ENCODE measurements around the gene FKBP1A.

The FKBP1A gene

DNA sequence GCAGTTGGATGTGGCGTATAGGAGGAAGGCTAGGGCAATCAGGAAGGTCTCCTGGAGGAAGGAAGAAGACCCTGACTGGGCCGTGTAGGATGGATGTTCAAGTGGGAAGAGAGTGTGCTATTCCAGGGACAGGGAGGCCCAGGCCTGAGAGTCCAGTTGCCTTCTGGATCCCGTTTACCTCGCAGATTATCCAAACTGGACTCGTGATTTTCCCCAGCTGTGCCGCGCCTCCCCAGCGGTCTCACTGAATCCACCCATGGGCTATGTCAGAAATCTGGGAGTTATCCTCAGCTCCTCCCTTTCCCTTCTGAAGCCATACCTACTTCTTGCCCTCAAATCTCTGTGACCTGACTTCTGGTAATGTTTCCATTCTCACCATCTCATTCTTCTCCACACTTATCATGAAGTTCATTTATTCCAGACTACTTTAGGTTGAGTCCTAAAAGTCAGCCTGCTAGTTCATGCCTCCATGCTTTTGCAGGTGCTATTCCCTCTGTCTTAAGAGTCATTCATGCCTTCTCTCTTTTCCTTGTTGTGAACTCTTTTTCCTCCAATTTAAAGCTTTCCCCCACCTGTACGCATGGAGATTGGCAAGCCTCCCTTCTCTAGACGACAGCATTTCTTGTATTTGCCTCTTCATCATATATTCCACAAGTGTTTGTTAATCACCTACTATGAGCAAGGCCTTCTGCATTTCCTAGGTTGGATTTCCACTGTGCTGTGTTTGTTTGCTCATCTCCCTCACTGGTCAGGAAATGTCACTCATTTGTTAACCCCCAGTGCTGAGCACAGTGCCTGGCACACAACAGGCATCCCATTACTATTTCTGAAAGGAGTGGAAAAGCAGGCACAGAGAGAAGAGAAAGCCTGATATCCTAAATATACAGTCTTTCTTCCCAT is 66.6 kb downstream of the FKBP1A start:
- H4K8ac ChIP-seq (ENCODE audit: low read length): peak overlapping the region; percentile 33

DNA sequence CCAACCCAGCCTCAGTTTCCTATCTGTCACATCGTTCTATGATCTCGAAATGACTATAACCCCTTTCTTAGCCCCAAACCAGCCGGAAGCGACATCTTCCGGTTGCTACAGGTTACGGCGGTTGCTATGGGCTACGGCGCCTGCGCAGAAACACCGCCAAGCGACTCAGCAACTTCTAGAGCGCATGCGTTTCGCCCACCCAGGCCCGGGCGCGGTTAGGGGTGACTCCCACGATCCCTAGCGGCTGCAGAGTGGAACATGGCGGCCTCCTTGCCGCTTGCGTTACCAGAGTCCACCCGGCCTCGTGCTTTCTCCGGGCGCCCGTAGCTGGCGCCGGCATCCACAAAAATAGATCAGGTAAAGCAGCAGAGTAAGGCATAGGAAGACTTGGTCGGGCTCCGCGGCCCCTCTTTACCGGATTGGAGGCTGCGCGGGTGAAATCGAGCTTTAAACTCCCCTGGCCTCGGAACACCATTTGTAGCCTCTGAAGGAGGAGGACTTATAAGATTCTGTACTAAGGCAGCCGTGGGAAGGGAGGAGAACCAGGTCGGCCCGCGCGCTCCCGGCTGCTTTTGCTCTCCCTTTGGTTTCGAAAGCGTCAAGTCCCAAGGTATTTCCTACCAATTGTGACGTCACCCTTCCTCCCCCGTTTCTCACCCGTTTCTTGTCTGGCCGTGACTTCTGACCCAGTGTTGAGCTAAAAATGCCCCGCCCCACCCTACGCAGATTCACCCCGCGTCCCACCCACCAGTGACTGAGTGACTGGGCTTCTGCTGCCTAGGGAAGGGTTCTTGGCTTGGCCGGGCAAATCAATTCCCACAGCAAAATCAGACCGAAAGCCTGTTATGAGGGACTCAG is 67.5 kb downstream of the FKBP1A start:
- Histone ChIP-seq H4K8ac (ENCODE audit: low read length) (peak overlapping the region; percentile 78), H3K4ac (ENCODE audit: low read depth in 1 of 2, low read length in 2 of 2) (peak overlapping the region; percentile 92 to 99), H2BK12ac (ENCODE audit: low read length in 2 of 2) (peak overlapping the region; percentile 35 to 73), H3K4me1 (ENCODE audit: control insufficient read depth, insufficient read depth, low read depth, low read length) (peaks cover 27% of the 10 kb centered on the region), H2AFZ (ENCODE audit: low read depth, low read length) (no peak overlapping the region), H3K9ac (ENCODE audit: low read length) (peak overlapping the region; percentile 99), H3K9me3 (ENCODE audit: control insufficient read depth, low read length) (no peaks in the 10 kb centered on the region), H3K4me3 (ENCODE audit: insufficient read depth in 1 of 2, low read depth in 1 of 2, low read length in 2 of 2) (peak overlapping the region; percentile 76 to 89), H3K27me3 (ENCODE audit: control insufficient read depth in 1 of 2, insufficient read depth in 1 of 2, low read length in 2 of 2) (no peaks in the 10 kb centered on the region), H3K79me1 (replicated peaks; ENCODE audit: low read length, poor library complexity, severe bottlenecking) (peaks cover 19% of the 10 kb centered on the region), H4K91ac (ENCODE audit: low read length) (peak overlapping the region; percentile 83), H2BK120ac (ENCODE audit: low read depth, low read length) (peak overlapping the region; percentile 97), H2AK5ac (ENCODE audit: low read length, severe bottlenecking) (peak overlapping the region; percentile 66), H2BK5ac (ENCODE audit: low read depth, low read length, poor library complexity, severe bottlenecking) (peak overlapping the region; percentile 86), H2BK15ac (ENCODE audit: low read depth, poor library complexity, severe bottlenecking) (peak overlapping the region; percentile 62), H3K14ac (ENCODE audit: low read length in 2 of 2) (peak overlapping the region in 1 of 2 experiments; percentile 87), H3K18ac (ENCODE audit: low read depth in 1 of 2, low read length in 2 of 2) (peak overlapping the region; percentile 95), H3K23ac (ENCODE audit: low read length in 2 of 2) (no peak overlapping the region), H3K36me3 (ENCODE audit: control insufficient read depth in 1 of 2, insufficient read depth in 2 of 2, low read depth in 1 of 2, low read length in 2 of 2) (peaks cover 0 to 12% of the 10 kb centered on the region in 2 experiments), H3K4me2 (ENCODE audit: low read length, poor library complexity, severe bottlenecking) (peak overlapping the region; percentile 93), H3K27ac (ENCODE audit: low read length, poor library complexity, severe bottlenecking) (peak overlapping the region; percentile 89)
- WGBS: under 1% methylated on average over 56 of the region's 56 CpGs
- DNase-seq: peak; percentile 97

More for the DNA sequence above, 66.6 kb downstream of the FKBP1A start:
- Histone ChIP-seq H3K4me3 (ENCODE audit: insufficient read depth in 1 of 2, low read depth in 1 of 2, low read length in 2 of 2) (peak overlapping the region; percentile 76 to 89), H3K23ac (ENCODE audit: low read length in 2 of 2) (no peak overlapping the region), H3K27me3 (ENCODE audit: control insufficient read depth in 1 of 2, insufficient read depth in 1 of 2, low read length in 2 of 2) (no peaks in the 10 kb centered on the region), H3K4me2 (ENCODE audit: low read length, poor library complexity, severe bottlenecking) (peak overlapping the region; percentile 88), H3K18ac (ENCODE audit: low read depth in 1 of 2, low read length in 2 of 2) (peak overlapping the region; percentile 95), H2BK12ac (ENCODE audit: low read length in 2 of 2) (peak overlapping the region; percentile 35 to 81), H2AK5ac (ENCODE audit: low read length, severe bottlenecking) (peak overlapping the region; percentile 24), H3K9me3 (ENCODE audit: control insufficient read depth, low read length) (no peaks in the 10 kb centered on the region), H2BK15ac (ENCODE audit: low read depth, poor library complexity, severe bottlenecking) (peak overlapping the region; percentile 53), H2BK5ac (ENCODE audit: low read depth, low read length, poor library complexity, severe bottlenecking) (no peak overlapping the region), H3K36me3 (ENCODE audit: control insufficient read depth in 1 of 2, insufficient read depth in 2 of 2, low read depth in 1 of 2, low read length in 2 of 2) (peaks cover 0 to 17% of the 10 kb centered on the region in 2 experiments), H4K91ac (ENCODE audit: low read length) (peak overlapping the region; percentile 83), H3K79me1 (replicated peaks; ENCODE audit: low read length, poor library complexity, severe bottlenecking) (peaks cover 28% of the 10 kb centered on the region), H3K14ac (ENCODE audit: low read length in 2 of 2) (peak overlapping the region in 1 of 2 experiments; percentile 51), H3K4ac (ENCODE audit: low read depth in 1 of 2, low read length in 2 of 2) (peak overlapping the region; percentile 63 to 88), H3K9ac (ENCODE audit: low read length) (peak overlapping the region; percentile 99), H3K4me1 (ENCODE audit: control insufficient read depth, insufficient read depth, low read depth, low read length) (peaks cover 27% of the 10 kb centered on the region), H2BK120ac (ENCODE audit: low read depth, low read length) (peak overlapping the region; percentile 97), H3K27ac (ENCODE audit: low read length, poor library complexity, severe bottlenecking) (peak overlapping the region; percentile 89), H2AFZ (ENCODE audit: low read depth, low read length) (no peak overlapping the region)
- DNase-seq: peak; percentile 46
- WGBS: 56% methylated on average over 10 of the region's 10 CpGs

DNA sequence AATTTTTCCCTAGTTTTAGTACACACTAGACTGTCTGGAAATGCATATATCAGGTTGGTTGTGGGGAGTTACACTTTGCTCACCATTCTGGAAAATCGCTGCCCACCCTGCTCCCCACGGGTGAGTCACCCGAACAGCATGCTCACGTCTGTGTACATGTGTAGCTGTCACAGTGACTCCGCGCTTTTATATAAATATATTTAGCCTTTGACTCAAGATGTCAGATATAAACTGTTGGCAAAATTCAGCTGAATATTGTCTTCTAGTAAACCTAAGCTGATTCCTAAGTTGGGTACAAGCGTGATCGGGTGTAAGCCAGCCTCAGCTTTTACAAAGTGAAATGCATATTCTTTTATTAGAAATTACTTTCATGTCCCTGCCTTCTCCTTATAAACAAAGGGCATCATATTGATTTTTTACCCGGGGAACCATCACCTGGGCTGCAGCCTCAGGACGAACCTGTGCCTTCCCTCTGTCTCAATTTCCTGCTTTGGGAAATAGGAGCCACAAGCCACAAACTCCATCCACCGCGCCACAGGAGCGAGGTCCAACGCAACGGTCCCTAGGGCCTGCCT is 68.2 kb downstream of the FKBP1A start:
- DNase-seq: peak; percentile 93
- H3K4me2 ChIP-seq (ENCODE audit: low read length, poor library complexity, severe bottlenecking): peak overlapping the region; percentile 93
- peak overlapping the region; percentile 48 for H4K91ac ChIP-seq (ENCODE audit: low read length)
- peak overlapping the region; percentile 50 to 93 for H3K18ac ChIP-seq (ENCODE audit: low read depth in 1 of 2, low read length in 2 of 2)
- peaks cover 0 to 12% of the 10 kb centered on the region in 2 experiments for H3K36me3 ChIP-seq (ENCODE audit: control insufficient read depth in 1 of 2, insufficient read depth in 2 of 2, low read depth in 1 of 2, low read length in 2 of 2)
- no peak overlapping the region for H2BK5ac ChIP-seq (ENCODE audit: low read depth, low read length, poor library complexity, severe bottlenecking)
- H2BK15ac ChIP-seq (ENCODE audit: low read depth, poor library complexity, severe bottlenecking): peak overlapping the region; percentile 6
- no peak overlapping the region for H2AFZ ChIP-seq (ENCODE audit: low read depth, low read length)
- H2AK5ac ChIP-seq (ENCODE audit: low read length, severe bottlenecking): no peak overlapping the region
- H3K9me3 ChIP-seq (ENCODE audit: control insufficient read depth, low read length): no peaks in the 10 kb centered on the region
- H3K79me1 ChIP-seq (replicated peaks; ENCODE audit: low read length, poor library complexity, severe bottlenecking): peaks cover 16% of the 10 kb centered on the region
- 21% methylated on average over 11 of the region's 15 CpGs for WGBS
- peak overlapping the region; percentile 18 for H3K27ac ChIP-seq (ENCODE audit: low read length, poor library complexity, severe bottlenecking)
- peaks cover 25% of the 10 kb centered on the region for H3K4me1 ChIP-seq (ENCODE audit: control insufficient read depth, insufficient read depth, low read depth, low read length)
- H4K8ac ChIP-seq (ENCODE audit: low read length): peak overlapping the region; percentile 77
- H3K27me3 ChIP-seq (ENCODE audit: control insufficient read depth in 1 of 2, insufficient read depth in 1 of 2, low read length in 2 of 2): no peaks in the 10 kb centered on the region
- H2BK120ac ChIP-seq (ENCODE audit: low read depth, low read length): peak overlapping the region; percentile 58
- H3K4me3 ChIP-seq (ENCODE audit: insufficient read depth in 1 of 2, low read depth in 1 of 2, low read length in 2 of 2): peak overlapping the region; percentile 63 to 89
- no peak overlapping the region for H3K14ac ChIP-seq (ENCODE audit: low read length in 2 of 2)
- no peak overlapping the region for H3K23ac ChIP-seq (ENCODE audit: low read length in 2 of 2)
- H2BK12ac ChIP-seq (ENCODE audit: low read length in 2 of 2): peak overlapping the region in 1 of 2 experiments; percentile 81
- H3K4ac ChIP-seq (ENCODE audit: low read depth in 1 of 2, low read length in 2 of 2): peak overlapping the region; percentile 69 to 79
- peak overlapping the region; percentile 99 for H3K9ac ChIP-seq (ENCODE audit: low read length)
